WERI-Rb-1 (cell line): Measurements from ENCODE around the gene C17orf67.

Experiments used
- DNase-seq: peaks from one replicate; pipeline ENCODE4 v3.0.0-alpha.2; 2020
- H3K27ac ChIP-seq: fragments of 250-450 bp; sonication (Bioruptor Pico); 2 replicates; pipeline ENCODE4 v1.5.1; 2020; ENCODE audit warnings: mild to moderate bottlenecking, moderate library complexity
- H3K27me3 ChIP-seq: fragments of 250-450 bp; sonication (Bioruptor Pico); 2 replicates; pipeline ENCODE4 v1.5.1; 2021; ENCODE audit warnings: mild to moderate bottlenecking, low read depth, moderate library complexity; ENCODE audit not compliant: insufficient read depth, severe bottlenecking
- H3K36me3 ChIP-seq: fragments of 250-450 bp; sonication (Bioruptor Pico); 2 replicates; pipeline ENCODE4 v1.5.1; 2020; ENCODE audit warnings: mild to moderate bottlenecking, moderate library complexity
- H3K4me3 ChIP-seq: 2 replicates; pipeline ENCODE4 v1.5.1; 2011; ENCODE audit warnings: low read depth, mild to moderate bottlenecking, control low read depth, low read length
- H3K9me3 ChIP-seq: fragments of 250-450 bp; sonication (Bioruptor Pico); 2 replicates; pipeline ENCODE4 v1.5.1; 2021; ENCODE audit warnings: mild to moderate bottlenecking, moderate library complexity; ENCODE audit not compliant: severe bottlenecking
- TF ChIP-seq, protein P1 (sequence below): IDR thresholded peaks from 2 replicates; pipeline ENCODE4 v1.5.1; 2011; ENCODE audit warnings: low read depth, mild to moderate bottlenecking, control low read depth, inconsistent platforms, low read length

C17orf67 gene

DNA sequence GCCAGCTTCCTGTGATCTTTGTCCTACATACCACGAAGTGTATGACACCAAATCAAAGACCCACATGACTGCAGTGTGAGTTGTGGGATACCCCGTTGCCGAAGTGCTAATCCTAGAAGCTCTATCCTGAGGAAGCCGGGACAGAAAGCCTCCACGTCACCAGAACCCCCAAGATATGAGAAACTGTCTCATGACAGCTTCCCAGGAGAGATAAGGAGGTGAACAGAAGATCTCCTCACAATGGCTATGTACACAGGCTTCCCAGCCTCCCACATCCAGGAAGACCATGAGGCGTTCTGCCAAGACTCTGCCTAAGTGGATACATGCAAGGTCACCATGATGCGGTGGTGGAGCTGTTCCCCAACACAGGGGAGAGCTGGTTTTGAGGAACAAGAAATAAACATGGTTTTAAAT lies 43.1 kb upstream of the C17orf67 start:
- Histone ChIP-seq H3K27me3 (no peaks in the 10 kb centered on the region), H3K36me3 (no peaks in the 10 kb centered on the region), H3K4me3 (no peak overlapping the region), H3K27ac (no peak overlapping the region), H3K9me3 (no peaks in the 10 kb centered on the region)
- TF ChIP-seq, protein P1, sequence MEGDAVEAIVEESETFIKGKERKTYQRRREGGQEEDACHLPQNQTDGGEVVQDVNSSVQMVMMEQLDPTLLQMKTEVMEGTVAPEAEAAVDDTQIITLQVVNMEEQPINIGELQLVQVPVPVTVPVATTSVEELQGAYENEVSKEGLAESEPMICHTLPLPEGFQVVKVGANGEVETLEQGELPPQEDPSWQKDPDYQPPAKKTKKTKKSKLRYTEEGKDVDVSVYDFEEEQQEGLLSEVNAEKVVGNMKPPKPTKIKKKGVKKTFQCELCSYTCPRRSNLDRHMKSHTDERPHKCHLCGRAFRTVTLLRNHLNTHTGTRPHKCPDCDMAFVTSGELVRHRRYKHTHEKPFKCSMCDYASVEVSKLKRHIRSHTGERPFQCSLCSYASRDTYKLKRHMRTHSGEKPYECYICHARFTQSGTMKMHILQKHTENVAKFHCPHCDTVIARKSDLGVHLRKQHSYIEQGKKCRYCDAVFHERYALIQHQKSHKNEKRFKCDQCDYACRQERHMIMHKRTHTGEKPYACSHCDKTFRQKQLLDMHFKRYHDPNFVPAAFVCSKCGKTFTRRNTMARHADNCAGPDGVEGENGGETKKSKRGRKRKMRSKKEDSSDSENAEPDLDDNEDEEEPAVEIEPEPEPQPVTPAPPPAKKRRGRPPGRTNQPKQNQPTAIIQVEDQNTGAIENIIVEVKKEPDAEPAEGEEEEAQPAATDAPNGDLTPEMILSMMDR: no peak
- no peak for DNase-seq

DNA sequence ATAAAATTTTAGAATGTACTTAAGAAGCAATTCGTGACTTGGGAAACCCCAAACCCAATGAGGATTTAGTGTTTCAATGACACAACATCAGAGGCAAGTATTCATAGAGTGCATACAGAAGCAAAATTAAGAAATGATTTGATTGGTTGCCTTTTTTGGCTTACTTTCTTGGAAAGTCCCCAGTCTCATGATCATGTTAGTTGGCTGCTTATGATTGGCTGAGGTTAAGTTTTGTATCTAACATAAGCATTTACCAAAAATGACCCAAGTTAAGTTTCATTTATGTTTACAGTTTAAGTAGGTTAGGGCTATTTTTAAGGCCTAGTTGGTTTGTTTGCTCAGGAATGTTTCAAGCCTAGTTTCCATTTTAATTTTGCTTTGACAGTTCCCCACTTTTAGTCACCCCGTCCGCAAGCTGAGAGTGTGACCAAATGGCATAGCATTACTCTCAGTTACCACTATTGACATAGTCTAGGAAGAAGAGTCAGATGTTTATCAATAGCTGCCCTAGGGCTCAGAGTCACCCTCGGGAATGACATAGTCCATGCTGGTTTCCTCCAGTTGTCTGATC lies 36.4 kb upstream of the C17orf67 start:
- TF ChIP-seq, protein P1: no peak
- H3K36me3 ChIP-seq: no peaks in the 10 kb centered on the region
- no peaks in the 10 kb centered on the region for H3K9me3 ChIP-seq
- no peak overlapping the region for H3K27ac ChIP-seq
- no peak for DNase-seq
- no peak overlapping the region for H3K4me3 ChIP-seq
- no peaks in the 10 kb centered on the region for H3K27me3 ChIP-seq

GRCh38 chr17:56868716-56869115 lies 35.0 kb upstream of the C17orf67 start:
- TF ChIP-seq, protein P1: no peak
- H3K27ac ChIP-seq: no peak overlapping the region
- no peak overlapping the region for H3K4me3 ChIP-seq
- no peaks in the 10 kb centered on the region for H3K27me3 ChIP-seq
- H3K9me3 ChIP-seq: no peaks in the 10 kb centered on the region
- no peak for DNase-seq
- 0 out of 2 replicates have a peak, but pooled peaks cover 4% of the 10 kb centered on the region for H3K36me3 ChIP-seq

GRCh38 chr17:56867948-56868376 lies 34.2 kb upstream of the C17orf67 start:
- Histone ChIP-seq H3K27ac (no peak overlapping the region), H3K9me3 (no peaks in the 10 kb centered on the region), H3K36me3 (peaks cover 8% of the 10 kb centered on the region), H3K27me3 (no peaks in the 10 kb centered on the region), H3K4me3 (no peak overlapping the region)
- DNase-seq: no peak
- TF ChIP-seq, protein P1: no peak

DNA sequence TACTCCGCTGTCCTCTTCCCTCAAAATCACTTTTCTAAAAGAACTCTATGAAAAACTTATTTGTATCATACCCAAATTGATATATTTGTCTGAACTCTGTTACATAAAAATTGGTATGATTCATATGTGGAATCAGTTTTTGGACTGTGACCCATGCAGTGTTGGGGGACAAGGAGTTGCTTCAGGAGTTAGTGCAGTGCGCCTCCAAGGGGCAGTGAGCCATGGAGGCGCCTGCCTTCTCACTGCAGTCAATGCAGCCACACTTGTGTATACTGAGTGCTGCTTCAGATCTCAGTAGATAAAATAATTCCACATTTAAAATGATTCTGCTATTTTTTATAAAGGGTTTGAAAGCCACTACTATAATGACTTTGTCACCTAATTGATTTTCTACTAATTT lies 32.8 kb upstream of the C17orf67 start:
- H3K36me3 ChIP-seq: peaks cover 17% of the 10 kb centered on the region
- DNase-seq: no peak
- H3K27me3 ChIP-seq: no peaks in the 10 kb centered on the region
- TF ChIP-seq, protein P1: peak; percentile 62
- H3K4me3 ChIP-seq: no peak overlapping the region
- no peak overlapping the region for H3K27ac ChIP-seq
- H3K9me3 ChIP-seq: no peaks in the 10 kb centered on the region

DNA sequence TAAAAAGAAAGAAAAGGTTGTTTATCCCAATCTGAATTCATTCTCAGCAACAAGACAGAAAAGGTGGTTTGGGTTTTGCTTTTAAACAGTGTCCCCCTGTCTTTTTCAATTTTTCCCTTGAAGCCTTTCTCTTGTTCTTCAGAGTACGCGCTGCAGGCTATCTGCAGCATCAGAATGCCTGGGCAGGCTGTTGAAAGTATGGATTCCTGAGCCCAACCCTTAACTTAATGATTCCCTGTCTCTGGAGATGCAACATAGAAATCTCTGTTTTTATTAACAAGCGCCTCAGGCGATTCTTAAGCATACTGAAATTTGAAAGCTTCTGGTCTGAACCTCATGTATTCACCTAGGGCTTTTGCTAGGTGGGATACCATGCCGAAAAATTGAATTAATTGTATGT lies 32.4 kb upstream of the C17orf67 start:
- no peak overlapping the region for H3K27ac ChIP-seq
- TF ChIP-seq, protein P1: no peak

More for the DNA sequence above, 32.4 kb upstream of the C17orf67 start:
- Histone ChIP-seq H3K9me3 (no peaks in the 10 kb centered on the region), H3K36me3 (peaks cover 18% of the 10 kb centered on the region), H3K4me3 (no peak overlapping the region), H3K27me3 (no peaks in the 10 kb centered on the region)
- no peak for DNase-seq
